HG03571 (cell line): ENCODE results near the gene WFDC9.
"Not testable (repeated sequence)": the region's sequence is repeated elsewhere in the genome, so short reads cannot be mapped to it uniquely, and the experiment has no call there.

Experiments used
- ATAC-seq: cut with Tn5 transposase; IDR thresholded peaks from one replicate; pipeline ENCODE4 v1.9.1; 2021; ENCODE audit not compliant: unreplicated experiment

WFDC9 gene

DNA sequence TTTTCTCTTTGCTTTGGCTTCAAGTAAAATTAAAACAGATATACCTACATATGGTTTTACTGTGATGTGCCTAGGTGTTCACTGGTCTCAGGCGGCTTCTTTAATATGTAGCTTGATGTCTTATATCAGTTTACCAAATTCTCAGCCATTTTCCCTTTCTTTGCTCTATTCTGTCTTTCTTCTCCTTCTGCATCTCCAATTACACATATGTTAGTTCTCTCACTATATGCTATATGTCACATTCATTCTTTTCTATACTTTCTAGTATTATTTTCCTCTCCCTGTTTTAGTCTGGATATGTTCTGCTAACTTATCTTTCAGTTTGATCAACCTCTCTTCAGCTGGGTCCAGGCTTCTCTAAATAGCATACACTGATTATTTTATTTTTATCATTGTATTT, 37.6 kb downstream of the WFDC9 start:
- no peak for ATAC-seq

DNA sequence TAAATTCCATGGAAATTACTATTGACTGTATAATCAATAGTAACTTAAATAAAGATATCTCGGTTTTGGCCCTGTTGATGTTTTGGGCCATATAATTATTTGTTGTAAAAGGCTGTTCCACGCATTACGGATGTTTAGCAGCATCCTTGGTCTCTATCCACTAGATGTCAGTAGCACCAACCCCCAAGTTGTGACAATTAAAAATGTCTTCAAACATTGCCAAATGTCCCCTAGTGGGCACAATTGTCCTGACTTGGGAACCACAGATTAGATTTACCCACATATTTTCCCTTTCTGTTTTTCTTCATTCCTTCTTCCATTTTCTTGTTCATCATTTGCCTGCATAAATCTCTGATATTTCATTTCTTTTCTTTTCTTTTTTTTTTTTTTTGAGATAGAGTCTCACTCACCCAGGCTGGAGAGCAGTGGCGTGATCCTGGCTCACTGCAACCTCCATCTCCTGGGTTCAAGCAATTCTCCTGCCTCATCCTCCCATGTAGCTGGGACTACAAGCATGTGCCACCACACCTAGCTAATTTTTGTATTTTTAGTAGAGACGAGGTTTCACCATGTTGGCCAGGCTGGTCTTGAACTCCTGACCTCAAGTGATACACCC, 38.4 kb downstream of the WFDC9 start:
- no peak for ATAC-seq

DNA sequence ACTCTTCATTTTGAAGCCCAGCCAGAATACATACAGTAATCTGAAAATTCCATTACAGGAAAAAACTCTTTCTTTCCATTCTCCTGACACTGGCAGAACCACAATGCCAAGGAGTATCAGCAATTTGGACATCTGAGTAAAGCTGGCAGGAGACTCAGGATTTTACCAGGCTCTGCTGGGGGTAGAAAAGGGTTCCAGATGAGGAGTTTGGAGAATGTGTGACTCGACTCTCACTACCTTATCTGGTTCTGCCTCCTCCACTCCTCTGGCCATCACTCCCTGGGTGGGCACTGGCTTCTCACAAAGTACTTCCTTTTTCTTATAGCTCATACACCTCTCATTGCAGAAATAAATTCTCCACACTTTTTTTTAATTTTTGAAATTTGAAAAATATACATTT, 41.4 kb downstream of the WFDC9 start:
- ATAC-seq: no peak

DNA sequence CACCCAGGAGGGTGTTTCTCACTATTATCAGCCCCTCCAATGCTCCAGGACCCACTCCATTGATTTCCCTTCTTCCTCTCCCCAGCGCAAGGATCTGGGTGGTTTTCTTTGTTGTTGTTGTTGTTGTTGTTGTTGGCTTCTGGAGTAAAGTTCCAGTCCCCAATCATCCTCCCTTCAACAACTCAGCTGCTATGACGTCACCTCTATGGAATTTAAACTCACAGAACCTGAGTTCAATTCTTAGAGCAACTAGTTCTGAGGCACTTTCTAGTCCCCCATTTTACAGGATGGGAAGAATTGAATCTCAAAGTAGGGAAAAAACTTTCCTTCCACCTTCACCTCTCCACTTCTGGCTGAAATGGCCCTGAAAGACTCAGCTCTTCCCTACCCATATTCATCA, 42.3 kb downstream of the WFDC9 start:
- no peak for ATAC-seq

DNA sequence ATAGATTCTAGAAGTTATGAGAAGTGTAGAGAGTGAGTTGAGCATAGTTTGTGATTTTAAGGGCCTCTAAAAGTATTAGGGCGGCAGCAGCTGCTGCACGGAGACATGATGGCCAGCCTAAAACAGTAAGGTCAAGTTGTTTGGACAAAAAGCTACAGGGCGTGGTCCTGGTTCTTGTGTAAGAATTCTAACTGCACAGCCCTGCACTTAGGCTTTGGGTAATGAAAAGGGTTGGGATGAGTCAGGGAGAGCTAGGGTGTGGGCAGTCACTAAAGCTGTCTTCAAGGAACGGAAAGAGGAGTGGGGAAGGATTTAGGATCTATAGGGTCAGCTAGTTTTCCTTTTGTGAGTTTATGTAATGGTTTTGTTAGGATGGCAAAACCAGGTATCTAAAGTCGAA, 45.1 kb downstream of the WFDC9 start:
- not testable (repeated sequence) for ATAC-seq

DNA sequence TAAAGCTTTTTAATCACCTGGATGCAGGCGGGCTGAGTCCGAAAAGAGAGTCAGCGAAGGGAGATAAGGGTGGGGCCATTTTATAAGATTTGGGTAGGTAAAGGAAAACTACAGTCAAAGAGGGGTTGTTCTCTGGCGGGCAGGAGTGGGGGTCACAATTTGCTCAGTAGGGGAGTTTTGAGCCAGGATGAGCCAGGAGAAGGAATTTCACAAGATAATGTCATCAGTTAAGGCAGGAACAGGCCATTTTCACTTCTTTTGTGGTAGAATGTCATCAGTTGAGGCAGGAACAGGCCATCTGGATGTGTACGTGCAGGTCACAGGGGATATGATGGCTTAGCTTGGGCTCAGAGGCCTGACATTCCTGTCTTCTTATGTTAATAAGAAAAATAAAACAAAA, 46.8 kb downstream of the WFDC9 start:
- not testable (repeated sequence) for ATAC-seq

DNA sequence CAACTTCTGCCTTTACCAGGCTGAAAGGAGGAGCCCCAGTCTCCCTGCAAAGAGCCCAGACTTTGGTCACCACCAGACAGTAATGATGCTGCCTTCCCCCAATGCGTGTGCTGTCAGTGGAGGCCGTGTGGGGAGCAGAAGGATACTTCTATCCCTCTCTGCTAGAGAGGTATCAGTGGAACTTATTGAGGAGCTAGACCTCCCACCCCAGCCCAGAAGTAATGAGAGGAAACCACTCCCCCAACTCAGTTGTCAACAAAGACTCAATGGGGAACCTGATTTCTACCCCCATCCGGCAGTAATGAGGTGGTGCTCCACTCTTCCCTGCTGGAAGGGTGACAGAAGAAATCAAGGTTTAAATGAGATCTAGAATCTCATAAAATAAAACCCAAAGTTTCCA, 47.6 kb downstream of the WFDC9 start:
- ATAC-seq: no peak

DNA sequence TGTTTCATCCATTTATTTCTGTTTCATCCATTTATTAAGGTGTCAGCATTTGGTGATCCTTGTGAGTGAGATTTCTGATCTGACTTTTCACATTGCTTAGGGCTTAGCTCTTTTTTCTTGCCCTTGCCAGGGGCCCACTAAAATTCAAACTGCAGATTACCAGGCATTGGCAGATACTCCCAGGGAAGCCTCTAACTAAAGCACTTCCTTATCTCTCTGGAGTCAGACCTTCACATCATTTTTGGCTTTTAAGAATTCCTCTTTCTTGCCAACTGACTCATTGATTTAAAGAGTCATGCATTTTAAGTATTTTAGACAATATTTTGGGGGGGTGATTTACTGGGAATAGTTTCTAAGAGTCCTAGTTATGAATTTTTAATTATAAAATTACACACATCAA, 49.4 kb downstream of the WFDC9 start:
- ATAC-seq: no peak

DNA sequence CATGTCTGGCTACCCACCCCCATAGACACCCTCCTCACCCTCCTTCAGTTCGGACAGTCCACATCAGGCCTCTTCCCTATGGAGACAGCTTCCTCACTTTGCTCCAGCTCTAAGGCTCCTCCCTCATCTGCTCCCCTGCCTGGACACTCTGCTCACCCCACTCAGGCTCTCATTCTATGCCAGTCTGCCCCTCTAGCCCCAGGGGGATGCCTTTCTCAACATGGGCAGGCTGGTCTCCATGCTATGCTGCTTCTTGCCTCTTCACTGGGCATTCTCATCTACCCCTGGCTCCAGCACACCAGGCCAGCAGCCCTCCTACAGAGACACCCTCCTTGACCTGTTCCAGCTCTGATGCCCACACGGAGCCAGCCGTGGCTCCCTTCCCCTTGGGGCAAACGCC, 51.9 kb downstream of the WFDC9 start, which contains the start of gene WFDC8:
TSS of gene WFDC8 (minus strand) at position 101 of the 400 bp plus-strand sequence. CDS start at position 64, 37 bp downstream.
- no peak for ATAC-seq

DNA sequence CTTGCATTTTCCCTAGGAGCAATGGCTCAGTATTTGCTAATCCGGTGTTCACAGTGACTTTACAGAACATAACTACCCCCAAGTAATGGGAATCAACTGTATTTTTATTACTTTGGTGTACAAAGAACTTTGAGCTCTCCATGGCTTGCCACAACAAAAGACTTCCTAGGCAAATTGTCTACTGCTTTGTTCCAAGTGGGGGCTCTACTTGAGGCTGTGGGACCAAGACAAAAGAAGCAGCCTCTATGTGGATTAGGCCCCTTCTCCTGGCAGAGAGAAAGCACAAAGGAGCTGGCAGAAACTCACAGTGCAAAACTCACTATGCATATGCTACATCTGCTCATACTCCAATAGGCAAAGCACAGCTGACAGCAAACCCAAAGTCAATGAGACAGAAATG, 52.9 kb downstream of the WFDC9 start:
- ATAC-seq: no peak

DNA sequence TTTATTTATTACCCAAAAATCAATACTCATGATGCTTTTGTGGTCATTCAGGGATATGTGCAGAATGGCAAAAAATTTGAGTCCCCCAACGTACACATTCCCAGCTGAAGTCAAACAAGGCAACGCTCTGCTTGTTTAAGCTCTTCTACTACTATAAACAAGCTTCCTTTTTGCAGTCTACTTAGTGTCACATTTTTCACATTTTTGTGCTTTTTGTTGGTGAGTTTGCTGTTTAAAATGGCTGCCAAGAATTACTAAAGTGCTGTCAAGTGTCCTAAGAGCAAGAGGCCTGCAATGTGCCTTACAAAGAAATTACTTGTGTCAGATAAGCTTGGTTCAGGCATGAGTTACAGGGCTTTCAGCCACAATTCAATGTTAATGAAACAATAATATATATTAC, 54.1 kb downstream of the WFDC9 start:
- ATAC-seq: no peak

DNA sequence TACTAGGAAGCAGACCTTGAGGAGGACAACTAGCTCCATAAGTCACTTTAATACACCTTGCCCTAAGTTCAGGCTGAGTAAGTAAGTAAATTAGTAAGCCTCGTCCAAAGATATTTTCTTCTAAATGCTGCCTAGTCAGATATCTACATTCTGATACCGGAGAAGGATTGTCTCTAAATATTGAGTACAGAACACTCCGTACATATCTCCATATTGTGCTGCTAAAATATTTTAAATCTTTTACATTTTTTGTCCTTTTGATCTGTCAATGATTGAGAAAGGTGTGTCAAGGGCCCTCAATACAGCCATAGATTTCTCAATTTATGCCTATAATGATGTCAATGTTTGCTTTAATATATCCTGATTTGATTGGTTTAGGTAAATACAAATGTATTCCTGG, 55.2 kb downstream of the WFDC9 start:
- ATAC-seq: no peak

DNA sequence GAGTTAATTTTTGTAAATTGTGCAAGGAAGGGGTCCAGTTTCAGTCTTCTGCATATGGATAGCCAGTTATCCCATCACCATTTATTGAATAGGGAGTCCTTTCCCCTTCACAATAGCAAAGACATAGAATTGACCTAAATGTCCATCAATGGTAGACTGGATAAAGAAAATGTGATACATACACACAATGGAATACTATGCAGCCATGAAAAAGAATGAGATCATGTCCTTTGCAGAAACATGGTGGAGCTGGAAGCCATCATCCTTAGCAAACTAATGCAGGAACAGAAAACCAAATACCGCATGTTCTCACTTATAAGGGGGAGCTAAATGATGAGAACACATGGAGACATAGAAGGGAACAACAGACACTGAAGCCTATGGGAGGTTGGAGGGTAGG, 61.4 kb downstream of the WFDC9 start:
- ATAC-seq: not testable (repeated sequence)

DNA sequence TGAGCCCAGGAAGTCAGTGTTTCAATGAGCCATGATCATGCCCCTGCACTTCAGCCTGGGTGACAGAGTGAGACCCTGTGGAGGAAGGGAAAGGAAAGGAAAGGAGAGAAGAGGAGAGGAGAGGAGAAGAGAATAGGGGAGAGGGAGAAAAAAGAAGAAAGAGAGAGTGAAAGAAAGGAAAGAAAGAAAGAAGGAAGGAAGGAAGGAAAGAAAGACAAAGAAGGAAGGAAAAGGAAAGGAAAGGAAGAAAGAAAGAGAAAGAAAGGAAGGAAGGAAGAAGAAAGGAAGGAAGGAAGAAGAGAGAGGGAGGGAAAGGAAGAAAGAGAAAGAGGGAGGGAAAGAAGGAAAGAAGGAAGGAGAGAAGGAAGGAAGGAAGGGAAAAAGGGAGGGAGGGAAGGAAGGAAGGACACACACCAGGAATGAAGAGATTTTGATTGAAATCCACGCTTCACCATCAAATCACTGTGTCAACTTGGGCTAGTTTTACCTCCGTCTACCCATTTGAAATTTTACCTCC, 66.3 kb downstream of the WFDC9 start:
- no peak for ATAC-seq
